Activated naive CD4-positive, alpha-beta T cell treated with anti-CD3 and anti-CD28 coated beads, Interleukin-2, amount 50 U/mL, for 16 hours (primary cell): ENCODE results near the gene TNS1.
A peak's percentile ranks its signal among the peaks of the same experiment; 100 is the strongest.

ENCODE experiments used
- DNase-seq: peaks from one replicate; pipeline ENCODE4 v3.0.0-alpha.2; 2020

Gene TNS1

DNA sequence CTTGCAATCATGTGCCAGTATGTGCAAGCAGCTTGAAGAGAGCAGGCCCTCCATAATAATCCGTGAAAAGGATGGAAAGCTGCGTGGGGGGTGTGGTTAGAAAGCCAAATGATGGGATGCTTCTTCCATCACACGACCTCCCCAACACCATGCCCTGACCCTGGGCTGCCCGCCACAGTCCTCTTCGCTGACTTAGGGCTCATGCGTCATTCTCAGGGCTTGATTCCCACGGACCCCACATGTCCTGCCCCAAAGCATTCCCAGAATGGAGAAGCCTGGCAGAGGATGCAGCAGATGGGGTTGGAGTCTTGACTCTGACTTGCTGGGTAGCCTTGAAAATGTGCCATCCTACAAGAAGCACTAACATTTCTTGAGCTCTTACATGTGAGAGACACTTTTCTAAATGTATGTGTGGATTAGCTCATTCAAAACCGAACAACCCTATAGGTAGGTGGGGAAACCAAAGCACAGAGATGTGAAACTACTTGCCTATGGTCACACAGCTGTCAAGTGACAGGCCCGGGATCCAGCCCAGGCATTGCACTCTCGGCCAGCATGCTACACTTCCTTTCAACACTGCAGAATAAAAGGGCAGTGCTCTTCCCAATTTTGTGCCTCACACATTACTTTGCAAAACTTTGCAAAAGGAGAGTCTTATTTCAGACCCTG, 3.7 kb downstream of the TNS1 start:
- DNase-seq = no peak

DNA sequence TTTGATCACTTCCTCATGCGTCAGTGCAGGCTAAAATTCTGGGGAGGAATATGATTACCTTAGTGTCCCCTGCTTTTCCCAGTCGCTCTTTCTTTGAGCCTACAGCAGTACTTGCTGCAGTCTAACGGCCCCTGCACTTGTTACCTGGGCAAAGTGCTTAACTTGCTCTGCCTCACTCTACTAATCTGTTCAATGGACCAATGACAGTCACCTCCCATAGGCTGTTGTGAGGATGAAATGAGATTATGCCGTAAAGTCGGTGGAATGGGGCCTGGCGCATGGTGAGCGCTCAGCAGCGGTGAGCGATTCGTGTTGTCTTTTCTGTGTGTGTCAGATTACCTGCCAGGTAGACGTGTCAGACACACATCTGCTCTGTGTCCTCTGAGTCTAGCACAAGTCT, 5.3 kb downstream of the TNS1 start:
- DNase-seq = no peak

DNA sequence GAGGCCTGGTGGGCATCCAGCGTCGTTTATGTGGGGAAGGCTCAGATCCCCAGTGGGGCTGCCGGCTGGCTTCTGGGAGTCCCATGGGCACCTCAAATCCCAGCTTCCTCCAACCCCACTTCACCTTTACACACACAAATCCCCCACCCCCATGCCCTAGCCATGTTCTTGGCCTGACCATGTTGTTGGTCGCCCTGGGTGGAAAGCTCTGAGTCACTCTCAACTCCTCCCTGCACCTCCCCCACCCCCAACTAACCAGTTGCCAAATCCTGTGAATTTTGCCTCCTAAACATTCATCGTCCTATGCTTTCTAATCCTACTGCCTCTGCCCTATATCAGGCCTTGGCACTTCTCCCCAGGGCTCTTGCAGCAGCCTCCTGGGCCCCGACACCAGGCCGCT, 6.4 kb downstream of the TNS1 start:
- no peak for DNase-seq

DNA sequence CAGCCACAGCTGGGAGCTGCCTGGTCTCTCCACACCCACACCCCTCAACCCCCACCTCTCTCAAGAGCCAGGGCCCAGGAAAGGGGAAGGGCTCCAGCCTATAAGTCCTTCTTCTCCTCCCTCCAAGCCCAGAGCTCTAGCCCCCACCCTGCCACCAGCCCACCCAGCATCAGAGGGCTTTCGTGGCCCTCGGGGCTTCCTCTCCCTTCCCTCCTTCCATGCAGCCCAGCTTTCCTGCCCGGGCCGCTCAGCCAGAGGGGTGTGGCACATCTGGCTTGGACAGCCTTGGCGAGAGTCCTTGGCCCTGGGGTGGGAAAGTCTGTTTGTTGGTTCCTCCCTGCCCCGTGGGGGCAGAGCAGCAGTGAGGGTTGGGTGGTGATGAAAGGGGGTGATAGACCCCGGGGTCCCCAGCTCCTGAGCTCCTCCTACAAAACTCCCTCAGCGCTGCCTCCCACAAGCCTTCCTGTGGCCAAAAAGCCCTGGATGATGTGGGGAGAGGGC, 7.0 kb downstream of the TNS1 start:
- DNase-seq = no peak

DNA sequence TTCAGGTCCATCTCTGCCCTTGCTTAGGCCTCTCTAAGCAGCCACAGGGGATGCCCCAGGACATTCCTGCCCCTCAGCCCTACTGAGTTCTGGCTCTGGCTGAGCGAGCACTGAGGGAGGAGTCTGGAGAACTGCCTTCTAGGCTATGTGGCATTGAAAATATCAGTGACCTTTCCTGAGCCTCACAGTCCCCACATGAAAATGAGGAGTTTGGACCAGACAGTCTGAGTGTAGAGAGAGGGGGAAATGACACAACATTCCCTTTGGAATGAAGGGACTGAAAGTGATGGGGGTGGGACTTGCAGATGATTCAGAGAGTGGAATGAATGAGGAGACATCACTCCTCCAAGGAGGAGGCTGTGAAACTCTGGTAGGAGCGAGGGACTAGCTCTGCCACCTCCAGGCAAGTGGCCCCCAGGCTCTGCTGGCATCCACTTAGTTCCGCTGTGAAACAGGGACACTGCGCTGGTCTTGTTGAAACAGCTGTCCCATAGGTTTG, 8.0 kb downstream of the TNS1 start:
- no peak for DNase-seq

DNA sequence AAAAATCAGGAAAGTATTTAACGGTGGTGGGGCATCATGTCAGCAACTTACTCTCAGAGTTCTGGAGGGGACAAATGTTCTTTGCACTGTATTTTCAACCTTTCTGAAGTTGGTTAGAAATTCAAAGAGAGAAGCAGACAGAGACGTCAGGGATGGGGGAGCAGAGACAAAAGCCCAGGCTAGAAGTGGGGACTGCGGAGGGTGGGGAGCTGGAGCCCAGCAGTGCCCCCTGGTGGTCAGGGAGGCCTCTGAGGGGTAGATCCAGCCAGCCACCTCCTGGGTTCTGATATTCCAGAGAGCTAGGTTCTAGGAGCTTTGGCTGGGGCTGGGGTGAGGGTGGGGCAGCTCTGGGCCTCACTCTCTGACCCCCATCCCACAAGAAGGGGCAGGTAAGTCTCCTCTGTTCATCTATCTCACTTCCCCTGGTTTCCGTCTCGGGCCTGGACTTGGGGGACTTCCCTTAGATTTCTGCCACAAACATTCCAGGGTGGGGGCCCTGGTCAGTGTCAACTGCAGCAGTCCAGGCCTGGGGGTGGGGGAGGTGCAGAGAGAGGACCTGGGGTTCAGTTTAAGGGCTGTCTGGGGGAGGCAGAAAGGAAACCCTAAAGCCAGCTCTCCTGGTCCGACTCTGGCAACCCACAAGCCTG, 8.9 kb downstream of the TNS1 start:
- DNase-seq = peak; percentile 57

DNA sequence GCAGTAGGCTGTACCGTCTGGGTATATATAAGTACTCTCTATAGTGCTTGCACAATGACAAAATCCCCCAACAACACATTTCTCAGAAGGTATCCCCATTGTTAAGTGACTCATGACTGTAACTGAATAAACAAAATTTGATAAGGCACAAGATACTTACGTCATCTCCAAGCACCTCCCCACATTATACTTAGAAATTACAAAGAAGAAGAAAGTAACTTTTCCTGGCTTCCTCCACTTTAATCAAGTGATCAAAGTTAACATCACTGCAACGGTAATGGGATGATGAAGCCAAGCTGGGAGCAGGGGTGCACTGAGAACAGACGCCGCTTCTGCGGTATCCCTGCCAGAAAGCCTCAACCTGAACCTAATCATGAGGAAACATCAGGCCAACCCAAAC, 9.7 kb downstream of the TNS1 start:
- DNase-seq = no peak

DNA sequence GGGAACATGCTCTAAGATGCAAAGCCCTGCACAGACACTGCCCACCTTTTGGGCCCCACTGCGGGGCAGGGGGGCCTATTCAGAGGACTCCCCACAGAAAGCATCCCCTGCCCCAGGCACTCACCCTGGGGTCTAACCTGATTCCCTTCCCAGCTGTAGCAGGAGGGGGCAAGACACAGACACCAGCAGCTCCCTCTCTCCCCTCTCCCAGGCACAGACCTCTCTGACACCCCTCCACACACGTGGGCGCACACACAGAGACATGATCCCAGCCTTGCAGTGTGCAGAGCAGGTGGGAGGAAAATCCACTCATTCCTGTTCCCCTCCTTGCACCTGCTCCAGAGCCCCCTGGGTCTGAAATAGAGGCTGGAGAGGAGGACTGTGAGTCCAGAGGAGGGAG, 10.7 kb downstream of the TNS1 start:
- no peak for DNase-seq

DNA sequence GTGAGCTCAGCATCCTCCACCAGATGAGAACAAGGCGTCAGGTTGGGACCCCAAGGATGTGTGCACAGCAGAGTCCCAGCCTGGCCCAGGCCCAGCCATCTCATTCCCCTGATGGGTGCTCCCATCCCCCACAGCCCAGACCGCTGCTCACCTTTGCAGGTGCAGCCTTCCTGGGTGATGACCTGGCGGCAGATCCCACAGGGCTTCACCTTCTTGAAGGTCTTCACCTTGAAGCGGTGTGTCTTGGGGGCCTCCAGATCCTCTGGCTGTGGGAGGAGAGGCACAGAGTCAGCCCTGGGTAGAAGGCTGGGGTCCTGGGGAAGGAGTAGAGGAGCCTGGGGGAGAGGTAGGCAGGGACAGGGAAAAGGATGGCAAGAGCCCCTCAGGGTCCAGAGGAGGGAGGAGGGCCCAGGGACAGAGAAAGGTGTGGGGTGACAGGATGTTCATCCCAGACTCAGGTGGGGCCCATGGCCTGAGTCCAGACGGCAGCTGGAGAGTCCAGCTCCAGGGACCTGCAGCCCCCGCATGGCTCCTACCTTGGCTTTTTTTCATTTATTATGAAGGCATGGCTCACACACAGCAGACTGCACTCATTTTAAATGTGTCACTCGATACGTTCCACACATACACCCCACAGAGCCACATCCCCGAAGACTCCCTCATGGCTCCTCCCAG, 11.9 kb downstream of the TNS1 start:
- no peak for DNase-seq

DNA sequence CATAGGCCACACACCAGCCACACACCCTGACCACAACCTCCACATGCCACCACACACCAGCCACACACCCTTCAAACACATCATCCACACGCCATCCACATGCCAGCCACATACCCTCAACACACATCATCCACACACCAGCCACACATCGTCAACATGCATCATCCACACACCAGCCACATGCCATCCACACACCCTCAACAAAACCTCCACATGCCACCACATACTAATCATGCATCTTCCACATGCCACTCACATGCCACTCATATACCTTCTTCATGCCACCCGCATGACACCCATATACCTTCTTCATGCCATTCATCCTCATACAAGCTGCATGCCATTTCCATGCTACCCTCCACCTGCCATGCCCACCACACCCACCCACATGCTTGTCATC, 12.4 kb downstream of the TNS1 start:
- DNase-seq = no peak

DNA sequence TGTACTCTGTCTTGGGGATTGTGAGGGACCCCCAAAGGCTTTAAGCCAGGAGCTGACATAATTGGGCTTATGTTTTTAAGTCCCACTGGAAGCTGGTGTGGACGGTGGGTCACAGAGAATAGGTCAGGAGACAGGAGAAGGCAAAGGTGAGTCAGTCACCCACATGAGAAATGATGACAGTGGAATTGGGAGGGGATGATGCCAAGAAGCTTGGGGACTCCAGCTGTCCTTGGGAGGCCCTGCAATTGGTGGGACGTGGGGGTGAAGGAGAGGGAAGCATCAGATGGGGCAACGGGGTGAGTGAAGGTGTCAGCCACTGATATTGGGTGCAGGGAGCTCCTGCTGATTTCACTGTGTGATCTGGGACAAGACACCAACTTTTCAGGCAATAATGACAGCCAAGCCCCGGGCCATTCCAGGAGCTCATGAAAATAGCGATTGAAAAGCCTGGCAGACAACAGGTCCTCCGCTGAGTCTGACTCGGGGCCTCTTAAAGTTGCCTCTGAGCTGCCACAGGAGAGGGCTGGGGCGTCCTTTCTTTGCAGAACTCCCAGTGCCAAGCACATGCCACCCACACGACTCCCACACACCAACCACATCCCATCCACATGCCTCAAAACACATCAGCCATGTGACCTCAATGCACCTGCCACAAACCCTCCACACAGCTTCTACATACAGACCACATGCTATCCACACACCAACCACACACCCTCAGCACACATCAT, 13.4 kb downstream of the TNS1 start:
- no peak for DNase-seq

DNA sequence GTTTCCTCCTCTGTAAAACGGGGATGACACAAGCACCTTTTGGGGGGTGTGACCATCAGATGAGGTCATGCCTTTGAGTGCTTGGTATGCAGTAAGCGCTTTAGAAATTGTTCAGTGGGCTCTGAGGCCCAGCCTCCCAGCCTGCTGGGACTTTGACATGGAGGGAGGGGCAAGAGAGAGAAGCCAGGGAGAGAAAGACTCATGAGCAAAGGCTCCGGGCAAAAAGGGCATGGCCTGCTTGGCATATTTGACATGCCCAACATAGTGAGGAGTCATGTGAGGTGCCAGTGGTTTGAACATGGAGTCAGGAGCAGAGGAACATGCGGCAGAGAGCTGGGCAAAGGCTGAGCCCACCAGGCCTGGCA, 14.0 kb downstream of the TNS1 start:
- no peak for DNase-seq

DNA sequence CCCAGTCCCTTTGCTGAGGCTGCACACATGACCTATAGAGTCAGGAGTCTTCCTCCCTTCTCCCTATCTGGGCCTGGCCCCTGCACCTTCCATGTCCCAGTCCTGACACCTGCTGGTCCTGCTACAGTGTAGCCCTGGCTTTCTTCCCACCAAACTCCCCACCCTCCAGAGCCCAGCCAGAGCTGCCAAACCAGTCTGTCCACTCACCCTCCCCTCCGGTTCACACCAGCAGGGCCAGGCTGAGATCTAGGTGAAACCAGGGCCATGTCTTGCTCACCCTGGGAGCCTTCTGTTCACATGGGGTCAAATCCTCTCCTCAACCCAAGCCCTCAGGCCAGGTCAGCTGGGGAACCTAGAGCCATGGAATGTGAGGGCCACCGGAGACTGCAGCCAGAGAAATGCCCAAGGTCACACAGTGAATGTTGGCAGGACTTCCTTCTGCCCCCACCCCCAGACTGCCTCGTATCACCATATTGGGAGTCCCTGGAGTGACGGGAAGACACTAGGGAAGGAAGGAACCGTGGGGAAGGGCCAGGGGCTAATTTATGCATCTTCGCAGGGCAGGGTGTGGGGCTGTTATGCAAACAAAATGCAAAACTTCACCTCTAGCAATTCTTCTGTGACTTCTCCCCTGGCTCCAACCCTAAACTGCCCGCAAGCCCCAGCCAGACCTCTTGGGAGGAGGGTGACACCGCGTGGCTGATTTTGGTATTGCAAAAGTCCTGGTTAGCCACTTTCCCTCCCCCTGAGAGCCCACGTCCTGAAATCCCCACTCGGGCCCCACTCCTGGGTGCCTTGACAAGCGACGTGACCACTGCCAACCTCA, 14.6 kb downstream of the TNS1 start:
- peak; percentile 58 for DNase-seq

DNA sequence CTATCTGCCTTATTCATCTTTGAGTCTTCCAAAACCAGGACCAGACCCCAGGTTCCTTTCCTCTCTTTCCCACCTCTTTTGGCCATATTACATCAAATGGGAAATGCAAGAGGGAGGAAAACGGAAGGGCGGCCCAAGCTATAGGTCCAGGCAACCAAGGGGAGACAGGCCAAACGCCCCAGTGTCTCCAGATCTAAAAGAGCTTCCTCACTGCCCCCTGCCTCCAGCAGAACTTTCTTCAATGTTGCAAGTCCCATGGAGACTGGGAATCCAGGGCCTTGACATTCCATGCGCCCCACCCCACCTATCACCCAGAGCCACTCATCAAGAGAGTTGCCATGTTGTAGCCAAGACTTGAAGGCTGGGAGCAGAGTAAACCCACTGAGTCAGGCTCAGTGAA, 15.4 kb downstream of the TNS1 start:
- DNase-seq = no peak

DNA sequence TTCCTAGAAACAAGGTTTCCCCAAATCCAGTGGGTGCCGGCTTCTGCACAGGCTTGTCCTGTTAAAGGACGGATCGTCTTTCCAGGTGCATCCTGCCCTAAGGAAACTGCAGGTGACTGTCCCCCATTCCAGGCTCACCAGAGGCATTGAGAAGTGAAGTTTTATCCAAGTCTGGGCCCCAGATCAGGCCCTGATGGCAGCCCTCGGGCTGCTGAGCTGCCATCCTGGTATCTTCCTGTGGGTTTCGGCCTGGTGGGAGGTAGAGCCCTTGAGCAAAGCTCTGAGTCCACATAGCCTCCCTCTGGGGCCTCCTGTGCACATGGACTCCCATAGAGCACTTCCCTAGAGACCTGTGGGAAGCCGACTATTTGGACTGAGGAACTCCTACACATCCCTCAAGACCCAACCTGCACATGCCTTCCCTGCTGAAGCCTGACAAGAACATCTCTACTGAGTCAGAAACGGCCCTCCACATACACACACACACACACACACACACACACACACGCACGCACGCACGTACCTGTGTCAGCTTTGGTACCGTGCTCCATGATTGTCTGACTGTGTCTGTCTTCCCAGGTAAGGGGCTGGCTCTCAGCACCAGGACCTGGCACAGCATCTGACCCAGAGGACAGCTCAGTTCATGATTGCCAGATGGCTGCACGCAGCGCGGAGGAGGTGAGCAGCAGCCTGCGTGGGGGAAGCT, 16.4 kb downstream of the TNS1 start:
- no peak for DNase-seq

DNA sequence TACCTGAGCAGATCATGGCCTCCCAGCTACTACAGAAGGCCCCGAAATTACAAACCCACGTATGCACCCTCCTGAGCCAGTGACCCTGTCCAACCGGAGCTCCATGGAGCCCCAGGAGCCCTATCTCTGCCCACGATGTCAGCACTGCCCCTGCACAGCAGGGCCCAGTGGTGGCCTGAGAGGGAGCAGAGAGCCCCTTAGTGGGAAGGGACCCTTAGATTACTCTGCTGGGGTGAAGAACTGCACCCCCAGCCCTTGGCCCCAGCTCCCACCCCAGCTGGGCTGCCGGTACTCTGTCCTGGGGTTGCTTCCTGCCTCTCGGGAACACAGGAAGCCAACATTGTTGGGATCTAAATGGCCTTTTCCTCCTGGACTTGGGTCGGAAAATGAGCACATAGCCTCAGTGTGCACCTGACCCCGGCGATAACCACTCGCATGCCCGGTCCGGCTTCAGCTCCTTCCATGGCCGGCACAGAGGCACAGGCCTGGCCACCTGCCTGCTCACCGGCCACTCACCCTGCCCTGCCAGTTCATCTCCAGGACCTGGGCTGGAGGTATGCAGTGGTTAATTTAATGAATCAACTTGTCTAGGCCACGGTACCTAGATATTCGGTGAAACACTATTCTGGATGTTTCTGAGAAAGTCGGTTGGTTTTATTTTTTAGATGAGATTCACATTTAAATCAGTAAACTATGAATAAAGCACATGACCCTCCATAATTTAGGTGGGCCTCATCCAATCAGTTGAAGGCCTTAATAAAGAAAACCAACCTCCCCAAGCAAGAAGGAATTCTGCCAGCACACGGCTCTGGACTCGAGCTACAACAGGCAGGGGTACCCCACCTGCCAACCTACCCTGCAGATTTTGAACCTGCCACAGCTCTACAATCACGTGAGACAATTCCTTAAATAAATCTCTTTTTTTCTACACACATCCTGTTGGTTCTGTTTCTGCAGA, 19.2 kb downstream of the TNS1 start:
- DNase-seq = no peak

DNA sequence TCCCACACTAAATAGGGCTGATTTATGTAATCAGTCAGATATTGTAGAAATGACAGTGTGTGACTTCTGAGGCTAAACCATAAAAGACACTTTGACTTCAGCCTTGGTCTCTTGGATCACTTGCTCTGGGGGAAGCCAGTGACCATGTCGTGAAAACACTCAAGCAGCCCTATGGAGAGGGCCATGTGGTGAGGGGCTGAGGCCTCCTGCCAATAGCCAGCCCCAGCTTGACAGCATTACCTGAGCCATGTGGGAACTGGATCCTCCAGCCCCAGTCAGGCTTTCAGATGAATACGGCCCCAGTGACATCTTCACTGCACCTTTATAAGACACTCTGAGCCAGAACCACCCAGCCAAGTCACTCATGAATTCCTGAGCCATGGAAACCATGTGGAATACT, 20.8 kb downstream of the TNS1 start:
- no peak for DNase-seq

DNA sequence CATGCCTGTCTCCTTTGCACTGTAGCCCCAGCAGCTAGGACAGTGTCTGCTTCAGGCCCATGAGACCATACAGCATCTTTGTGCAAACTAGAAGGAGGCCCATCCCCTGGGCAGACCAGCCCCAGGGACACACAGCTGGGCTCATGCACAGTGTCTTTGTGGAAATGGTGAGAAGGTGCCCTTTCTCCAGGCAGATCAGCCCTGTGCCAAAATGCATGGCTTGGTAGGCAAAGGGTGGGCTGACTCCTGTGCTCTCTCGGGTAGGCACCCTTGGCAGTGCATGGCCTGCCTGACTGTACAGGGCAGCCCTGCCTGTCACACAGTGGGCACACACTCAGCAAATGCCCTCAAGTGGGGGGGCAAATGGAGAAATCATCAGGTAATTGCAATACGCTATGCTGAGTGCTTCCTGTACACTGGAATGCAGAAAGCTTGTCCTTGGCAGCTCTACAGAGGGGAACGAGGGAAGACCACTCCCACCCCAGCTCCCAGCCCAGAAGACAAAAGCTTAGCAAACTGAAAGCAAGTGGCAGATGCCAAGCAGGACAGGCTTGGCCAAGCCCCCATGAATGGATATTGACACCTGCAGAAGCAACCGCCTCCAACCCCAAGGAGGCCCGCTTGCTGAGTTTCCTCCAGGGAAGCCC, 21.6 kb downstream of the TNS1 start:
- no peak for DNase-seq

DNA sequence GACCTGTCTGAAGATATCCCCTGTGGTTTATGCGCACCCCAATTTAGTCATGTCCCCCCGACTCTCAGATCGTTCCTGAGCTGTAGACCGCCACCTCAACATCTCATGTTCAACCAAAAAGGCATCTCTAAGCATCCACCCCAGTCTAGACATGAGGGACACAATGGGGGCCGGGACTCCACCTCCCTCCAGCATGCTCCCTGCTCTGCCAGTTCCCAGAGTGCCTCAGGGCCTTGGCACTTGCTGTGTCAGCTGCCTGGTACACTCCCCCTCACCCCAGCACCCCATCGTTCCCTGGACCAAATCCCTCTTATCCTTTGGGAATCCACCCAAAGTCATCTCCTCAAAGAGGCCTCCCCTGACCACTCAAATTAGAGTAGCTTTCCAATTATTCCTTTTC, 22.2 kb downstream of the TNS1 start:
- no peak for DNase-seq

DNA sequence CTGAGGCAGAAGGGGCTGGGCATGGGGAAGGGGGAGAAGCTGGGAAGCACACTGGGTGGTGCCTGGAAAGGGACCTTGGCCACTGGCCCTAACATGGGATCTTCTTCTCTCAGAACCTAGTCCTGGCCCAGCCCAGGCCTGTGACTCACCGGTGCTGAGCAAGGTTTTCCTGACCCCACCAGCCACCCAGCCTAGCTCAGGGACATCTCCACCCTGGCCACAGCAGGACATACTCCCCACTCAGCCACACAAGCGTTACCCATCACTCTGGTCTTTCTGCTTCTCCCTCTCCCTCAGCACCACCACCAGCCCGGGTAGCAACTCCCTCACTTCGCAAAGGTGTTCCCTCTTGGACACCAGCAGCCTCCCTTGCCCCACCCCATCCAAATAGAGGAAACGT, 22.8 kb downstream of the TNS1 start:
- no peak for DNase-seq
